ENCODE data around the gene TRAF7. TPM values are rescaled to one million over a fixed set of nuclear protein-coding genes. Genes with fewer than 3 reads are reported as not detected.

The TRAF7 gene
- total and polyA plus RNA-seq, 2 of the 8 experiments (the other 6 are each of a cell fraction or from before 2014, with no cell fraction given), result 96.8 to 148 TPM

DNA sequence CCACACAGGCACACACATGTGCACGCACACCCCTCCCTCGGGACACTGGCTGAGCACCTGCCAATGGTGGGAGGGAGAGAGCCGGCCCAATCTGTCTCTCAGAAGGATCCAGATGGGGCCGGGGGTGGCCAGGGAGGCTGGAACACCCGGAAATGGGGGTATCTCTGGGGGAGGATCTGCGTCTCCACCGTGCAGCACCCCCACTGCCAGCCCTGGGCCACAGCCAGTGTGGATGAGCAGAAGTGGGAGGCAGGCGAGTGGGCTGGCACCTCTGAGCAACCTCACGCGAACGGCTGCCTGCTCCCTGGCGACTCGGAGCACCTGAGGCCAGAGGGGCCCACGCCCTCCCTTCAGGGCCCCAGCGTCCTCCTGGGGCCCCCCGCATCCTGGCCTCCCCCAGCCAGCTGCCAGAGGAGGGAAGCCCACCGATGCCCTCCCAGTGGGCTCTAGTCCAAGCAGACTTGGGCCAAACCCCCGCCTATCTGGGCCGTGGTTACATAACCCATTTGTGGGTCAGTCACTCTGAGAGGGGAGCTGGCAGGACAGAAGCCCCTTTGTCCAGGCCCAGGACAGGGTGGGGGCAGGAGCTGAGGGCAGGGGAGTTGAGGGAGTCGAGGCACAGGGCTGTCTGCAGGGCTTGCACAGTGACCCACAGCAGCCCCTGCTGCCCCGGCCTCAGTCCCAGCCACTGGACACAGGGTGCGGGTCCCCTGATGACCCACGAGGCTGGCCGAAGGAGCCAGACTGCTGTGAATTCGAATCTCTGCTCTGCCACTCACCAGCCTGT, 35.3 kb downstream of the TRAF7 start:
- peaks cover 0 to 7% (median 3%) of the 10 kb centered on the region in 4 experiments; a peak in 4 of 7 replicates for H3K27me3 ChIP-seq (replicated peaks in 1 of 4; ENCODE audit: control insufficient read depth in 3 of 4, extremely low read depth in 1 of 4, insufficient read depth in 3 of 4, low read length in 3 of 4)
- no peaks in the 10 kb centered on the region for H3K9me3 ChIP-seq (ENCODE audit: insufficient read depth in 2 of 2, low read depth in 1 of 2, low read length in 1 of 2)
- no peak for DNase-seq (ENCODE audit: low read depth in 1 of 2, low spot score in 2 of 2)
- peaks cover 4% of the 10 kb centered on the region; the same call in 1 of the 2 replicates for H3K23me2 ChIP-seq (ENCODE audit: low read depth, low read length)
- no peak overlapping the region for H4K91ac ChIP-seq (replicated peaks; ENCODE audit: insufficient read length, low read length)
- no peak for FAIRE-seq
- H3K4ac ChIP-seq (replicated peaks; ENCODE audit: insufficient read length, low read depth, low read length), result no peak overlapping the region
- no peak overlapping the region for H3K23ac ChIP-seq (ENCODE audit: insufficient read length)
- H3K36me3 ChIP-seq (ENCODE audit: control insufficient read depth in 2 of 4, insufficient read depth in 4 of 4, low read length in 3 of 4), result no peaks in the 10 kb centered on the region
- CTCF ChIA-PET (ENCODE audit: partially characterized antibody), result no interaction called here
- H2AK5ac ChIP-seq (ENCODE audit: low read depth, low read length), result no peak overlapping the region
- H3K4me2 ChIP-seq (ENCODE audit: insufficient read depth in 1 of 2, low read depth in 2 of 2, low read length in 2 of 2), result no peak overlapping the region
- H3K56ac ChIP-seq (replicated peaks; ENCODE audit: insufficient read length, low read depth, low read length), result no peak overlapping the region
- no peak for TF ChIP-seq POLR2AphosphoS5 (IDR thresholded peaks at IDR 0.05; ENCODE audit: low read depth, low read length)
- TF ChIP-seq SRF (IDR thresholded peaks at IDR 0.05; ENCODE audit: low read depth, low read length), result no peak
- TF ChIP-seq, protein P1, sequence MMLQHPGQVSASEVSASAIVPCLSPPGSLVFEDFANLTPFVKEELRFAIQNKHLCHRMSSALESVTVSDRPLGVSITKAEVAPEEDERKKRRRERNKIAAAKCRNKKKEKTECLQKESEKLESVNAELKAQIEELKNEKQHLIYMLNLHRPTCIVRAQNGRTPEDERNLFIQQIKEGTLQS (IDR thresholded peaks at IDR 0.05; ENCODE audit: insufficient read depth, low read depth, low read length), result no peak
- no peak for TF ChIP-seq CHD2 (IDR thresholded peaks at IDR 0.05; ENCODE audit: low read length)
- no peak for TF ChIP-seq RNF2 (IDR thresholded peaks at IDR 0.05; ENCODE audit: borderline replicate concordance, low read depth, low read length, missing control alignments, poor library complexity, severe bottlenecking)
- no peak for TF ChIP-seq TCF12 (IDR thresholded peaks at IDR 0.05; ENCODE audit: low read depth, low read length)
- TF ChIP-seq EP300 (IDR thresholded peaks at IDR 0.05; ENCODE audit: borderline replicate concordance in 1 of 2, low read depth in 2 of 2, low read length in 2 of 2), result no peak
- no peak for TF ChIP-seq FOSL1 (IDR thresholded peaks at IDR 0.05; ENCODE audit: insufficient read depth, low read depth, low read length)
- no peak for TF ChIP-seq TBP (IDR thresholded peaks at IDR 0.05; ENCODE audit: low read depth, low read length)
- TF ChIP-seq MAFK (IDR thresholded peaks at IDR 0.05; ENCODE audit: low read depth, low read length), result no peak
- TF ChIP-seq KDM4A (IDR thresholded peaks at IDR 0.05; ENCODE audit: low read depth, low read length, severe bottlenecking), result no peak
- no peak overlapping the region for H4K8ac ChIP-seq (ENCODE audit: extremely low read depth, insufficient read depth, low read length)
- H3K9ac ChIP-seq (replicated peaks in 1 of 4; ENCODE audit: extremely low read depth in 1 of 4, low read depth in 3 of 4, low read length in 3 of 4), result no peak overlapping the region; a peak in 1 of 7 replicates
- H3K27ac ChIP-seq (ENCODE audit: low read depth, low read length), result no peak overlapping the region
- POLR2A ChIA-PET (ENCODE audit: partially characterized antibody), result interaction anchor here (0.7 to 2.4 kb wide), 13 partner anchors 8 to 198 kb away, joined by 3 to 12 read pairs (median 4); partner anchors contain the start of genes BRICD5, E4F1, ECI1 and PGP
- no peak overlapping the region for H2AFZ ChIP-seq (ENCODE audit: low read length)
- H3K14ac ChIP-seq (ENCODE audit: insufficient read length), result no peak overlapping the region
- no peak overlapping the region for H3K4me3 ChIP-seq (ENCODE audit: extremely low read depth in 1 of 4, insufficient read depth in 2 of 4, low read depth in 3 of 4, low read length in 4 of 4)
- 94% methylated on average over 20 of the region's 25 CpGs; no CpG with 5 or more reads in 1 of the 2 experiments for WGBS, 2 experiments (ENCODE audit: extremely low coverage in 1 of 2, insufficient coverage in 1 of 2, insufficient read length in 1 of 2, insufficient replicate concordance in 2 of 2, low coverage in 1 of 2, low lambda C conversion rate in 2 of 2, missing lambda C conversion rate in 1 of 2)
- H4K5ac ChIP-seq (ENCODE audit: insufficient read length, low read depth, low read length), result no peak overlapping the region
- no peak overlapping the region for H2BK120ac ChIP-seq (replicated peaks; ENCODE audit: low read depth, low read length)
- H3K18ac ChIP-seq (ENCODE audit: extremely low read depth, low read length), result no peak overlapping the region
- H3K79me1 ChIP-seq (ENCODE audit: low read depth, low read length), result no peaks in the 10 kb centered on the region
- peaks cover 4 to 11% of the 10 kb centered on the region in 2 experiments for H4K20me1 ChIP-seq (replicated peaks in 1 of 2; ENCODE audit: control insufficient read depth in 1 of 2, insufficient read depth in 2 of 2, low read length in 2 of 2)
- H2BK12ac ChIP-seq (ENCODE audit: low read depth, low read length), result no peak overlapping the region
- H2BK5ac ChIP-seq (ENCODE audit: low read depth, low read length), result no peak overlapping the region
- H2BK20ac ChIP-seq (ENCODE audit: low read length), result no peak overlapping the region
- H3K79me2 ChIP-seq (ENCODE audit: control insufficient read depth in 1 of 2, insufficient read depth in 2 of 2, low read length in 2 of 2), result no peaks in the 10 kb centered on the region
- H2BK15ac ChIP-seq (ENCODE audit: low read length), result no peak overlapping the region
- peaks cover 0 to 9% (median 3%) of the 10 kb centered on the region in 4 experiments; a peak in 4 of 7 replicates for H3K4me1 ChIP-seq (replicated peaks in 1 of 4; ENCODE audit: control insufficient read depth in 3 of 4, insufficient read depth in 4 of 4, low read length in 3 of 4)
